ENCODE results near the gene SLC25A33.

The SLC25A33 gene

DNA sequence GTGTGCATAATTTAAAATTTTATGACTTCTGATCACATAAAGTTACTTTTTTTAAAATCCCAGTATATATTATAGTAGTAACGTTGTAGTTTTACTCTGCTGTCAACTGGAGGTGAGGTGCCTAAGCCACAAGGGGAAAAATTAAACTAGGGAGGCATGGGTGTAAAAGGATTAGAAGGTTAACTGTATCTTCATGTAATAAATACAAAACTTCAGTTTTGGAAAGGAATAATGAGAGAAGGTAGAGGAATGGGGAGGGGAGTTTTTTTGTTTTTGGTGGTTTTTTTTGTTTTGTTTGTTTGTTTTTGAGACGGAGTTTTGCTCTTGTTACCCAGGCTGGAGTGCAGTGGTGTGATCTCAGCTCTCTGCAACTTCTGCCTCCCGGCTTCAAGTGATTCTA, 5.7 kb downstream of the SLC25A33 start:
- TF ChIP-seq, protein P1, sequence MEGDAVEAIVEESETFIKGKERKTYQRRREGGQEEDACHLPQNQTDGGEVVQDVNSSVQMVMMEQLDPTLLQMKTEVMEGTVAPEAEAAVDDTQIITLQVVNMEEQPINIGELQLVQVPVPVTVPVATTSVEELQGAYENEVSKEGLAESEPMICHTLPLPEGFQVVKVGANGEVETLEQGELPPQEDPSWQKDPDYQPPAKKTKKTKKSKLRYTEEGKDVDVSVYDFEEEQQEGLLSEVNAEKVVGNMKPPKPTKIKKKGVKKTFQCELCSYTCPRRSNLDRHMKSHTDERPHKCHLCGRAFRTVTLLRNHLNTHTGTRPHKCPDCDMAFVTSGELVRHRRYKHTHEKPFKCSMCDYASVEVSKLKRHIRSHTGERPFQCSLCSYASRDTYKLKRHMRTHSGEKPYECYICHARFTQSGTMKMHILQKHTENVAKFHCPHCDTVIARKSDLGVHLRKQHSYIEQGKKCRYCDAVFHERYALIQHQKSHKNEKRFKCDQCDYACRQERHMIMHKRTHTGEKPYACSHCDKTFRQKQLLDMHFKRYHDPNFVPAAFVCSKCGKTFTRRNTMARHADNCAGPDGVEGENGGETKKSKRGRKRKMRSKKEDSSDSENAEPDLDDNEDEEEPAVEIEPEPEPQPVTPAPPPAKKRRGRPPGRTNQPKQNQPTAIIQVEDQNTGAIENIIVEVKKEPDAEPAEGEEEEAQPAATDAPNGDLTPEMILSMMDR (IDR thresholded peaks at IDR 0.05; ENCODE audit: extremely low read depth, missing control alignments): no peak
- no peak for DNase-seq (ENCODE audit: low spot score)

DNA sequence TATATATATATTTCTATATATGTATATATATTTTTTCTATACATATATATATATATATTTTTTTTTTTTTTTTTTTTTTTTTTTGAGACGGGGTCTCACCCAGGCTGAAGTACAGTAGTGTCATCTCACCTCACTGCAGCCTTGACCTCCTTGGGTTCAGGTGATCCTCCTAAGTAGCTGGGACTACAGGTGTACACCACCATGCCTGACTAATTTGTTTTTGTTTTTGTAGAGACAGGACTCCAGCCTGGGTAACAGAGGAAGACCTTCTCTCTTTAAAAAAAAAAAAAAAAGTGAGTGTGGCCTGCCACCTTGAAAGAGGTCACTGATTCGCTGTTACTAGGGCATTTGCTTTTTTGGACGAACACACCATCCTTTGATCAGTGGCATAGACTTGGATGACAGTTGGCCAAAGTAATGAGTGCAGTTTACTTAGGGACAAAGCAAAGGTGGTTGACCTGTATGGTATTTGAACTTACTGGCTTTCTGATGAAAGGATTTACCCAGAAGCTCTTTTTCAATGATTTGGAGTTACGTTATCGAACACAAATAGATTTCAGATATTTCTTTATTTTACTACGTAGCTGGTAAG, 10.8 kb downstream of the SLC25A33 start:
- TF ChIP-seq, protein P1 (IDR thresholded peaks at IDR 0.05; ENCODE audit: extremely low read depth, missing control alignments): no peak
- no peak for DNase-seq (ENCODE audit: low spot score)

DNA sequence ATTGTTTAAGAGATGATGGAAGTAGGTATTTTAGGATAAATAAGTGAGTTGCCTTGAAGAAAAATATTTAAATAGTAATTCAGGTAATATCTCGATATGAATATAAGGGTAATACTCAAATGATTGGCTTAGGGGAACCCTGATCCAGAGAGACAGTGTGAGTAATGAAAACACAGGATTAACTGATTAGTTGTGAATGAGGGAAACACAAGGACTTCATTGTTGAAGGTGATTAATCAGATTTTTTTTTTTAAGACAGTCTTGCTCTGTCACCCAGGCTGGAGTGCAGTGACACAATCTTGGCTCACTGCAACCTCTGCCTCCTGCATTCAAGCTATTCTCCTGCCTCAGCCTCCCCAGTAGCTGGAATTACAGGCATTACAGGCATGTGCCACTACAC, 12.7 kb downstream of the SLC25A33 start:
- no peak for DNase-seq (ENCODE audit: low spot score)
- TF ChIP-seq, protein P1 (IDR thresholded peaks at IDR 0.05; ENCODE audit: extremely low read depth, missing control alignments): no peak

DNA sequence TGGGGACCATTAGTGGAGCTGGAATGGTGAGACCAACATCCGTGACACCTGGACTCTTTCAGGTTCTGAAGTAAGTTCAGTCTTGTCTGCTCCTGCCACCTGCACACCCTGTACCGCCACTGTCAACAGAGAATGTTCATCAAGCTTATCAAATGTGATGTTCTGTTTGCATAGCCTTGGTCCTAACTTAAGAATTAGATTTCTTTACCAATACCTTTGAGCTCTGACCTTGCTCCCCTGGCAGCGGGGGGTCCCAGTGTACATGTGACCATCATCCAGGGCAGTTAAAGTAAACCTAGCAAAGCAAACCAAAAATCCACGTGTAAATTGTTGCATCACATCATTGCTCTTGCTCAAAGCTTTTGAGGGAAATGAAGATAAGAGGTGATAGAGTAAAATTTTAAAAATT, 14.5 kb downstream of the SLC25A33 start:
- TF ChIP-seq, protein P1 (IDR thresholded peaks at IDR 0.05; ENCODE audit: extremely low read depth, missing control alignments): no peak
- no peak for DNase-seq (ENCODE audit: low spot score)

DNA sequence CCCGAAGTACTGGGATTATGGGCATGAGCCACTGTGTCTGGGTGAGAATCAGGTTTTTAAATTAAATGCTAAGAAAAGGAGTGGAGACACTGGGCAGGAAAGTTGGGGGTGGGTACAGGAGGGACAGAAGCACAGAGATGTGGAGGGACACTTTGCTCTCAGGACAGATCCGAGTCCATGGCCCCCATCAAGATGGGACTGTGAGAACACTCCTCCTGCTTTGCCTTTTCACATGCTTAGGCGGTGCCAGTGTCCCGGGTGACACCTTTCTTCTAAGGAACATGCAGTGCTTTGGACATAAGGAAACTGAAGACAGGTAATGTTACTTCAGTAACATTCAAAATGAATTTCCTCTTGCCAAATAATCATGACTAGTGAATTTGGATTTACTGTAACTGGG, 16.7 kb downstream of the SLC25A33 start:
- TF ChIP-seq, protein P1 (IDR thresholded peaks at IDR 0.05; ENCODE audit: extremely low read depth, missing control alignments): no peak
- no peak for DNase-seq (ENCODE audit: low spot score)

DNA sequence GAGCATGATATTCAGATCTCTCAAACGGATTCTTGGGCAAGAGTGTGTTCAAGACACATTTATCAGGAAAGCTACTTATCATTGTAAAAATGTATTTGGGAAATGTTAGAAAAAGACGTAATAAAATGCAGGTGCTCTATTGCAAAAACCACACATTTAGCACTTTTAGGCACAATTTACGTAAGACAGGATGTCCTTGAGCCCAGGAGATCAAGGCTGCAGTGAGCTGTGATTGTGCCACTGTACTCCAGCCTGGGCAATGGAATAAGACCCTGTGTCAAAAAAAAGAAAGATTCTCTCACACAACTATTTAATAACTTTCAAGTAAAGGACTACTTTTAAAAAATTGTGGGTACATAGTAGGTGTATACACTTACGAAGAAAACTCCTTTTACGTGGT, 18.4 kb downstream of the SLC25A33 start:
- TF ChIP-seq, protein P1 (IDR thresholded peaks at IDR 0.05; ENCODE audit: extremely low read depth, missing control alignments): no peak
- DNase-seq (ENCODE audit: low spot score): no peak

DNA sequence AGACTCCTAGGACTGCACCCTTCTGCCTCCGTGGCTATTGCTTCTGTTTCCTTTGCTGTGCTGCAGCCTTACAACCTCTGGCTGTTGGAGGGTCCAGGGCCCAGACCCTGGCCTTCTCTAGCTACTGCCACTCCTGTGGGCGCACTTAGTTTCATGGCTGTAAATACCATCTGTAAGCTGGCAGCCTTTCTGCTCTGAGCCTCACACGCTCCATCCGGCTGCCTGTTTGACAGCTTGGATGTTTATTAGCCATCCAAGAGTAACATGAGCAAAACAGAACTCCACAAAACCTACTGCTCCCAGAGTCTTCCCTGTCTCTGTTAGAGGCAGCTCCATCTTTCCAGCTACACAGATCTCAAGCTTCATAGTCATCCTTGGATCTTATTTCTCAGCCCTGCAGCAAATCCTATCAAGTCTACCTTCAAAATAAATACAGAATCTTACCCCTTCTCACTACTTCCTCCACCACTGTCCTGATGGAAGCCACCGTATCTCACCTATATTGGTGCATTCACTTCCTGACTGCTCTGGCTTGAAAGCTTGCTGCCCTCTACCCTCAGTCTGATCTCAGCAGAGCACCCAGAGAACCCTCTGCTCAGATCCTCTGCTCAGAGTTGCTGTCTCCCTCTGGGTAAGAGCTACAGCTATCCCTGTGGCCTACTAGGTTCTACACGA, 19.1 kb downstream of the SLC25A33 start:
- TF ChIP-seq, protein P1 (IDR thresholded peaks at IDR 0.05; ENCODE audit: extremely low read depth, missing control alignments): no peak
- DNase-seq (ENCODE audit: low spot score): no peak

Data from GM20000 (cell line).